ENCODE data around the gene MARF1.
"Not testable (repeated sequence)": the region's sequence is repeated elsewhere in the genome, so short reads cannot be mapped to it uniquely, and the experiment has no call there.

The MARF1 gene

GRCh38 chr16:15575293-15576049 lies 67.5 kb downstream of the MARF1 start:
- H3K4me3 ChIP-seq (ENCODE audit: low read depth in 1 of 2, low read length in 2 of 2), result no peak overlapping the region
- no peaks in the 10 kb centered on the region for H3K36me3 ChIP-seq (ENCODE audit: insufficient read depth, low read length)
- H3K4me1 ChIP-seq (ENCODE audit: insufficient read depth, low read length), result no peaks in the 10 kb centered on the region
- H3K9me3 ChIP-seq (ENCODE audit: low read length), result no peaks in the 10 kb centered on the region
- H3K27me3 ChIP-seq (ENCODE audit: control insufficient read depth in 1 of 2, insufficient read depth in 2 of 2, low read length in 2 of 2), result no peaks in the 10 kb centered on the region
- no peak overlapping the region for H3K9ac ChIP-seq (ENCODE audit: low read length)
- H3K27ac ChIP-seq (ENCODE audit: low read depth, low read length), result no peak overlapping the region

DNA sequence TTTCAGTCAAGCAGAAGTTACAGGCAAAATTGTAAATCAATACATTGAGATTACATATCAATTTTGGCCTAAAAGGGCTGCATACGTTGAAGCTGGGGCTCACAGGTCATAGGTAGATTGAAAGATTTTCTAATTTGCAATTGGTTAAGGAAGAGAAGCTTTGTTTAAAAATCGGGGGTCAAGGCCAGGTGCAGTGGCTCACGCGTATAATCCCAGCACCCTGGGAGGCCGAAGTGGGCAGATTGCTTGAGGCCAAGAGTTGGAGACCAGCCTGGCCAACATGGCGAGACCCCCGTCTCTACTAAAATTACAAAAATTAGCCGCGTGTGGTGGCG lies 68.4 kb downstream of the MARF1 start:
- no peak overlapping the region for H3K9ac ChIP-seq (ENCODE audit: low read length)
- H3K4me3 ChIP-seq (ENCODE audit: low read depth in 1 of 2, low read length in 2 of 2), result no peak overlapping the region
- no peaks in the 10 kb centered on the region for H3K27me3 ChIP-seq (ENCODE audit: control insufficient read depth in 1 of 2, insufficient read depth in 2 of 2, low read length in 2 of 2)
- no peaks in the 10 kb centered on the region for H3K9me3 ChIP-seq (ENCODE audit: low read length)
- H3K27ac ChIP-seq (ENCODE audit: low read depth, low read length), result no peak overlapping the region
- H3K4me1 ChIP-seq (ENCODE audit: insufficient read depth, low read length), result no peaks in the 10 kb centered on the region
- H3K36me3 ChIP-seq (ENCODE audit: insufficient read depth, low read length), result no peaks in the 10 kb centered on the region

DNA sequence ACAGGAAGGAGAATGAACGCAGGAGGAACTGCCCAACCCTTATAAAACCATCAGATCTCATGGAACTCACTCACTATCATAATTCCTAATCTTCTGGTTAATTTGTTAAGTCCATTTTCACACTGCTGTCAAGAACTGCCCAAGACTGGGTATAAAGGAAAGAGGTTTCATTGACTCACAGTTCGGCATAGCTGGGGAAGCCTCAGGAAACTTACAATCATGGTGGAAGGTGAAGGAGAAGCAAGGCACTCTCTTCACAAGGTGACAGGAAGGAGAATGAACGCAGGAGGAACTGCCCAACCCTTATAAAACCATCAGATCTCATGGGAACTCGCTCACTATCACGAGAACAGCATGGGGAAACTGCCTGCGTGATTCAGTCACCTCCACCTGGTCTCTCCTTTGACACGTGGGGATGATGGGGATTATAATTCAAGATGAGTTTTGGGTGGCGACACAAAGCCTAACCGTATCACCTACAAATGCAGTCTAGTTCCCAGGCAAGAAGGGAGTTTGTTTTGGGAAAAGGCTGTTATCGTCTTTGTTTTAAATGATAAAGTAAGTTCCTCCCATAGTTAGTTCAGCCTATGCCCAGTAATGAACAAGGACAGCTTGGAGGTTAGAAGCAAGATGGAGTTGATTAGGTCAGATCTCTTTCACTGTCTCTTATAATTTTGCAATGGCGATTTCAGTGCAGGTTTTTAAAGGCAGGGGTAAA lies 68.9 kb downstream of the MARF1 start:
- not testable (repeated sequence) for H3K27me3 ChIP-seq (ENCODE audit: control insufficient read depth in 1 of 2, insufficient read depth in 2 of 2, low read length in 2 of 2); H3K4me3 ChIP-seq (ENCODE audit: low read depth in 1 of 2, low read length in 2 of 2); H3K9me3 ChIP-seq (ENCODE audit: low read length); H3K9ac ChIP-seq (ENCODE audit: low read length); H3K36me3 ChIP-seq (ENCODE audit: insufficient read depth, low read length); H3K27ac ChIP-seq (ENCODE audit: low read depth, low read length); H3K4me1 ChIP-seq (ENCODE audit: insufficient read depth, low read length)

- no peak overlapping the region for H3K27ac ChIP-seq (ENCODE audit: low read depth, low read length)
Observed at GRCh38 chr16:15573274-15573895, 69.6 kb downstream of the MARF1 start.

GRCh38 chr16:15572329-15573001 lies 70.5 kb downstream of the MARF1 start:
- no peak overlapping the region for H3K27ac ChIP-seq (ENCODE audit: low read depth, low read length)
- no peak overlapping the region for H3K9ac ChIP-seq (ENCODE audit: low read length)
- H3K9me3 ChIP-seq (ENCODE audit: low read length), result no peaks in the 10 kb centered on the region
- H3K4me1 ChIP-seq (ENCODE audit: insufficient read depth, low read length), result no peaks in the 10 kb centered on the region
- no peaks in the 10 kb centered on the region for H3K27me3 ChIP-seq (ENCODE audit: control insufficient read depth in 1 of 2, insufficient read depth in 2 of 2, low read length in 2 of 2)
- no peak overlapping the region for H3K4me3 ChIP-seq (ENCODE audit: low read depth in 1 of 2, low read length in 2 of 2)
- H3K36me3 ChIP-seq (ENCODE audit: insufficient read depth, low read length), result peaks cover 6% of the 10 kb centered on the region

More at GRCh38 chr16:15573274-15573895, 69.6 kb downstream of the MARF1 start:
- Histone ChIP-seq H3K4me3 (ENCODE audit: low read depth in 1 of 2, low read length in 2 of 2) (no peak overlapping the region), H3K27me3 (ENCODE audit: control insufficient read depth in 1 of 2, insufficient read depth in 2 of 2, low read length in 2 of 2) (no peaks in the 10 kb centered on the region), H3K4me1 (ENCODE audit: insufficient read depth, low read length) (no peaks in the 10 kb centered on the region), H3K36me3 (ENCODE audit: insufficient read depth, low read length) (no peaks in the 10 kb centered on the region), H3K9ac (ENCODE audit: low read length) (no peak overlapping the region), H3K9me3 (ENCODE audit: low read length) (no peaks in the 10 kb centered on the region)

DNA sequence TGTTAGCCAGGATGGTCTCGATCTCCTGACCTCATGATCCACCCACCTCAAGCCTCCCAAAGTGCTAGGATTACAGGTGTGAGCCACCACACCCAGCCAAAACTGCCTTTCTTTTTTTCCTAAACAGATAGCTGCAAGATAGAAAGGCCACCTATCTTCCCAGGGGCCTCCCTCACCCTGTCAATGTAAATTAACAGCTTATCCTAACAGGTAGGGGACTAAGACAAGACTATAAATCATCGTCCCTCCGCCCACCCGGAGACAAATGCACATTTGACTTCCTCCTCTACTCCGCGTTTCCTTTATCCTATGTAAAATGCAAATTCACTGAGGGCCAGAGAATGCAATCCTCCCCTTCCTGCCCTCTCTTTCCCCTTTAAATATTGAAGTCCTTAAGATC lies 71.4 kb downstream of the MARF1 start:
- H3K27ac ChIP-seq (ENCODE audit: low read depth, low read length), result no peak overlapping the region
- no peak overlapping the region for H3K9ac ChIP-seq (ENCODE audit: low read length)
- H3K4me1 ChIP-seq (ENCODE audit: insufficient read depth, low read length), result no peaks in the 10 kb centered on the region
- H3K27me3 ChIP-seq (ENCODE audit: control insufficient read depth in 1 of 2, insufficient read depth in 2 of 2, low read length in 2 of 2), result no peaks in the 10 kb centered on the region
- no peak overlapping the region for H3K4me3 ChIP-seq (ENCODE audit: low read depth in 1 of 2, low read length in 2 of 2)
- H3K36me3 ChIP-seq (ENCODE audit: insufficient read depth, low read length), result peaks cover 6% of the 10 kb centered on the region
- H3K9me3 ChIP-seq (ENCODE audit: low read length), result no peaks in the 10 kb centered on the region

GRCh38 chr16:15570666-15571065 lies 72.3 kb downstream of the MARF1 start:
- not testable (repeated sequence) for H3K9ac ChIP-seq (ENCODE audit: low read length); H3K27ac ChIP-seq (ENCODE audit: low read depth, low read length); H3K9me3 ChIP-seq (ENCODE audit: low read length); H3K4me3 ChIP-seq (ENCODE audit: low read depth in 1 of 2, low read length in 2 of 2); H3K27me3 ChIP-seq (ENCODE audit: control insufficient read depth in 1 of 2, insufficient read depth in 2 of 2, low read length in 2 of 2); H3K36me3 ChIP-seq (ENCODE audit: insufficient read depth, low read length); H3K4me1 ChIP-seq (ENCODE audit: insufficient read depth, low read length)

DNA sequence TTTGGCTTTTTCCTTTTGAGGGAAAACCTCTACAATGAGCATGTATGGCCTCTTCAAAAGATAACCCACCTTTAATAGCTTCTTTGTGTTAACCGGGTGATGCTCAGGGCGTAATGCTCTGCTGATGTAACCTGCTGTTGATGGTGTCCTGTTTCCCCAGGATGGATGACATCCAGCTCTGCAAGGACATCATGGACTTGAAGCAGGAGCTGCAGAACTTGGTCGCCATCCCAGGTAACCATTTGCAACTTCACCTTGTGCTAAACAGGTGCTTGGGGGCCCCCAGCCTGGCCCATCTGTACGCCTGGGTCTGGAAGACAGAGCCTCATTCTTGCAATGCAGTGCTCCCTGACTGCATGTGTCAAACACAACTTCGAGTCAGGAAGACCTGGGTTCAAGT lies 75.1 kb downstream of the MARF1 start:
- Histone ChIP-seq H3K9ac (ENCODE audit: low read length) (no peak overlapping the region), H3K27ac (ENCODE audit: low read depth, low read length) (no peak overlapping the region), H3K4me3 (ENCODE audit: low read depth in 1 of 2, low read length in 2 of 2) (no peak overlapping the region), H3K27me3 (ENCODE audit: control insufficient read depth in 1 of 2, insufficient read depth in 2 of 2, low read length in 2 of 2) (no peaks in the 10 kb centered on the region), H3K36me3 (ENCODE audit: insufficient read depth, low read length) (peaks cover 6% of the 10 kb centered on the region), H3K9me3 (ENCODE audit: low read length) (no peaks in the 10 kb centered on the region), H3K4me1 (ENCODE audit: insufficient read depth, low read length) (no peaks in the 10 kb centered on the region)

DNA sequence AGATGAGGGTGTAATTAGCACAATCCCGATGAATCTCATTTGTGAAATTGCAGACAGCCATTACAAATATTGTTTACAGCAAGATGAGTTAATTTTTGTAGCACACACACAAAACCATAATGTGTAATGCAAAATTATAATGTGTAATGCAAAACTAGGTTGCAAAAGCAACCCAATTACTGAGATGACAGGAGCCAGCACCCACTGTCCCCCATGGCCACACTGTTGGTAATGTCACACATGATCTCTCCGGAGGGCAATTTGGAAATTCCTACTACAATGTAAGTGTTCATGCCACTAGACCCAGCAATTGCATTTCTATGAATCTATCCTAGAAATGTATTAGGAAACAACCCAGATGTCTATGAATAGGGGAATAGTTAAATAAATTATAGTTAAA lies 76.9 kb downstream of the MARF1 start:
- H3K27ac ChIP-seq (ENCODE audit: low read depth, low read length), result no peak overlapping the region
- peaks cover 6% of the 10 kb centered on the region for H3K36me3 ChIP-seq (ENCODE audit: insufficient read depth, low read length)
- no peaks in the 10 kb centered on the region for H3K4me1 ChIP-seq (ENCODE audit: insufficient read depth, low read length)
- no peaks in the 10 kb centered on the region for H3K9me3 ChIP-seq (ENCODE audit: low read length)
- no peaks in the 10 kb centered on the region for H3K27me3 ChIP-seq (ENCODE audit: control insufficient read depth in 1 of 2, insufficient read depth in 2 of 2, low read length in 2 of 2)
- no peak overlapping the region for H3K4me3 ChIP-seq (ENCODE audit: low read depth in 1 of 2, low read length in 2 of 2)
- H3K9ac ChIP-seq (ENCODE audit: low read length), result no peak overlapping the region

- H3K27ac ChIP-seq (ENCODE audit: low read depth, low read length), result no peak overlapping the region
- H3K9ac ChIP-seq (ENCODE audit: low read length), result no peak overlapping the region
- no peaks in the 10 kb centered on the region for H3K9me3 ChIP-seq (ENCODE audit: low read length)
- peaks cover 6% of the 10 kb centered on the region for H3K36me3 ChIP-seq (ENCODE audit: insufficient read depth, low read length)
- no peaks in the 10 kb centered on the region for H3K27me3 ChIP-seq (ENCODE audit: control insufficient read depth in 1 of 2, insufficient read depth in 2 of 2, low read length in 2 of 2)
- no peak overlapping the region for H3K4me3 ChIP-seq (ENCODE audit: low read depth in 1 of 2, low read length in 2 of 2)
- no peaks in the 10 kb centered on the region for H3K4me1 ChIP-seq (ENCODE audit: insufficient read depth, low read length)
Observed at GRCh38 chr16:15564604-15565339, 78.2 kb downstream of the MARF1 start.

- Histone ChIP-seq H3K9ac (ENCODE audit: low read length) (no peak overlapping the region), H3K27me3 (ENCODE audit: control insufficient read depth in 1 of 2, insufficient read depth in 2 of 2, low read length in 2 of 2) (no peaks in the 10 kb centered on the region), H3K4me3 (ENCODE audit: low read depth in 1 of 2, low read length in 2 of 2) (no peak overlapping the region), H3K4me1 (ENCODE audit: insufficient read depth, low read length) (no peaks in the 10 kb centered on the region), H3K27ac (ENCODE audit: low read depth, low read length) (no peak overlapping the region), H3K9me3 (ENCODE audit: low read length) (no peaks in the 10 kb centered on the region), H3K36me3 (ENCODE audit: insufficient read depth, low read length) (no peaks in the 10 kb centered on the region)
Observed at GRCh38 chr16:15559176-15559575, 83.8 kb downstream of the MARF1 start.
